ENCODE results near the gene FAM114A1.
A peak's percentile ranks its signal among the peaks of the same experiment; 100 is the strongest.
"Not testable (repeated sequence)": the region's sequence is repeated elsewhere in the genome, so short reads cannot be mapped to it uniquely, and the experiment has no call there.

FAM114A1 gene

DNA sequence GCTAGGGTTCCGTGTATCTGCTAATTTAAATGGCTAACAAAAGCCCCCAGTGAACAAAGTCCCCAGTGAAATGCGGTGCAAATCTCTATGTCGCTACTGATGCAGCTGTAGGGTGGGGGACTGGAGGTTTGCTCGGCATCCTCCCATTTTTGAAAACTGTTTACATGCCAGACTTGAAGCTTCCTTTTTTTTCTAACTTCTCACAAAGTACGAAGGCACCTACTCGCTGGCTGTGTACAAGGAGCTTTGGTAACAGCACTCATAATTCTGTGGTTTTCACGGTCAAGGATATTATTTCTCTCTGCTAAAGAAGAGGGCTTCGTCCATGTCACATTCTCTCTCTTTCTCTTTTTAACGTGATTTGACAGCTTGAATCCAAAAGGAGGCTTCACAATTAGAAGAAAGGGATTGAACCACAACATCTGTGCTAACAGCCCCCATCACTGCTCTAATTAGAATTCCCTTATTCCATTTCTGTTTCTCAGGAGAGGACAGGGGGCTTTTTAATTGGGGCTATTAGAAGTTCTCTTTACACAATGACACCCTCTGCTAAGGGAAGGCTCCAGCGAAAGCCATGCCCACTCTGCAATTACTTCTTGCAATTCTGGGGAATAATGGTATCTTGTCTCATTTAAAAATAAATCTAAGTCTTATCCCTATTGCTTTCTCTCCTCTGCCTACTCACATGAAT, 117.9 kb downstream of the FAM114A1 start:
- TF ChIP-seq, protein P1, sequence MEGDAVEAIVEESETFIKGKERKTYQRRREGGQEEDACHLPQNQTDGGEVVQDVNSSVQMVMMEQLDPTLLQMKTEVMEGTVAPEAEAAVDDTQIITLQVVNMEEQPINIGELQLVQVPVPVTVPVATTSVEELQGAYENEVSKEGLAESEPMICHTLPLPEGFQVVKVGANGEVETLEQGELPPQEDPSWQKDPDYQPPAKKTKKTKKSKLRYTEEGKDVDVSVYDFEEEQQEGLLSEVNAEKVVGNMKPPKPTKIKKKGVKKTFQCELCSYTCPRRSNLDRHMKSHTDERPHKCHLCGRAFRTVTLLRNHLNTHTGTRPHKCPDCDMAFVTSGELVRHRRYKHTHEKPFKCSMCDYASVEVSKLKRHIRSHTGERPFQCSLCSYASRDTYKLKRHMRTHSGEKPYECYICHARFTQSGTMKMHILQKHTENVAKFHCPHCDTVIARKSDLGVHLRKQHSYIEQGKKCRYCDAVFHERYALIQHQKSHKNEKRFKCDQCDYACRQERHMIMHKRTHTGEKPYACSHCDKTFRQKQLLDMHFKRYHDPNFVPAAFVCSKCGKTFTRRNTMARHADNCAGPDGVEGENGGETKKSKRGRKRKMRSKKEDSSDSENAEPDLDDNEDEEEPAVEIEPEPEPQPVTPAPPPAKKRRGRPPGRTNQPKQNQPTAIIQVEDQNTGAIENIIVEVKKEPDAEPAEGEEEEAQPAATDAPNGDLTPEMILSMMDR (IDR thresholded peaks at IDR 0.05; ENCODE audit: control insufficient read depth, insufficient read depth, low read depth, low read length, missing control alignments), result no peak
- DNase-seq (ENCODE audit: low read depth), result no peak
- H3K4me3 ChIP-seq (ENCODE audit: control insufficient read depth, low read depth, low read length), result no peak overlapping the region

DNA sequence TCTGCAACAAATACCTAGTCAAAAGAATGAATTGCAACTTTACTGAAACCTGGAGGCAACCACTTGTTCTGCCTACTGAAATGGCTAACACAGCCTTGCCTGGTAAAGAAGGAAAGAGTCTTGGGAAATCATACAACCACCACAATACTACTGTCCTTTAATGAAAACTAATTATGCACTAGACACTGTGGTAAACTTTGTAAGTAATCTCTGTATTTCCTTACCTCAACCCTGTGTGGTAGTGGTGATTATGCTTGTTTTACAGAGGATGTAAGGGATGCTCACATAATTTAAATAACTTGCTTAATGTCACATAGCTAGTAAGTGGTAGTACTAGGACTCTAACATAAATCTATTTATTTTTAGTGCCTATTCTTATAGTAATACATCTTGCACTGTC, 119.9 kb downstream of the FAM114A1 start:
- no peak for DNase-seq (ENCODE audit: low read depth)
- H3K4me3 ChIP-seq (ENCODE audit: control insufficient read depth, low read depth, low read length), result no peak overlapping the region
- TF ChIP-seq, protein P1 (IDR thresholded peaks at IDR 0.05; ENCODE audit: control insufficient read depth, insufficient read depth, low read depth, low read length, missing control alignments), result no peak

DNA sequence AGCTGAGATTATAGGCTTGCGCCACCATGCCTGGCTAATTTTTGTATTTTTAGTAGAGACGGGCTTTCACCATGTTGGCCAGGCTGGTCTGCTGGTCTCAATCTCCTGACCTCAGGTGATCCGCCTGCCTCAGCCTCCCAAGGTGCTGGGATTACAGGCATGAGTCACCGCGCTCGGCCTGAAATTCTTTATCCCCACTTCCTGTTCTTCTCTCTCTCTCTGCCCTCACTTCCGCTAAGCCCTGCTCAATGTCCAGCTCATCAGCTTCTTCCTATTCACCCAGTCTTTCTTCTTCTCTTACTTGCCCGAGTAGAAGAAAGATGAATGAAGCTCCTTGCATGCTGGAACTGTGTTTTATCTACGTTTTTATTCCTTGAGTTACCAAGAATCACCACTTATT, 120.7 kb downstream of the FAM114A1 start:
- H3K4me3 ChIP-seq (ENCODE audit: control insufficient read depth, low read depth, low read length); DNase-seq (ENCODE audit: low read depth): not testable (repeated sequence)

DNA sequence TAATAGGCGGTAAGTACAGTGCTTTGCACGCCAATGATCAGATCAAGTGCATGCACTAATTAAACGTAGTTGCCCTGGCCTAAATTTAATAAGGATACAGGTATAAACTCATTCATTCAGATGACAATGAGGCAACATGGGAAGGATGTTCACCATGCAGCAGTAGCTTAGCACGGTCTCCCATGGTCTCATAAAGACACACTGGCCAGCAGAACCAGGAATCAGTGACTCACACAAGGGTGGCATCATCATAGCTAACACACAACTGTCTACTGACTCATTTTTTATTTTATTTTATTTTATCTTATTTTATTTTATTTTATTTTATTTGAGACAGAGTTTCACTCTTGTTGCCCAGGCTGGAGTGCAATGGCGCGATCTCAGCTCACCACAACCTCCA, 121.9 kb downstream of the FAM114A1 start:
- DNase-seq (ENCODE audit: low read depth), result peak; percentile 18
- TF ChIP-seq, protein P1 (IDR thresholded peaks at IDR 0.05; ENCODE audit: control insufficient read depth, insufficient read depth, low read depth, low read length, missing control alignments), result no peak
- H3K4me3 ChIP-seq (ENCODE audit: control insufficient read depth, low read depth, low read length), result no peak overlapping the region

DNA sequence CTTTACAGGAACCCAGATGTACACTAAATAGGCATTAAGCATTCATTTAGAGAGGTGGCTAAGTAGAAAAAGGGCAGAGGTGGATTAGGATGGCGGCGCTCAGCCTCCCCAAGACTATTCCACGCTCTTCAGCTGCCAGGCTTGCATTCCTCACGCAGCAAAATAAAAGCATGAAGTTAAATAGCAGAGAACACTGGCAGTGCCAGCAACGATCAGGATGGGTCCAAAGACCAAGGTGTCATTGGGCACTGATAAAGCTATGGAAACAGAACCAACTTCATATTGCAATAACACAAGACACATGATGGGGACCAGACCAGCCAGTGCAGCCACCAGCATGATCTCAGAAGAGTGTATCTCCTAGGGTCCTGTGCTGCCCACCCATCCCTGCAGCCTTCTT, 122.6 kb downstream of the FAM114A1 start:
- TF ChIP-seq, protein P1 (IDR thresholded peaks at IDR 0.05; ENCODE audit: control insufficient read depth, insufficient read depth, low read depth, low read length, missing control alignments), result no peak
- DNase-seq (ENCODE audit: low read depth), result no peak
- no peak overlapping the region for H3K4me3 ChIP-seq (ENCODE audit: control insufficient read depth, low read depth, low read length)

DNA sequence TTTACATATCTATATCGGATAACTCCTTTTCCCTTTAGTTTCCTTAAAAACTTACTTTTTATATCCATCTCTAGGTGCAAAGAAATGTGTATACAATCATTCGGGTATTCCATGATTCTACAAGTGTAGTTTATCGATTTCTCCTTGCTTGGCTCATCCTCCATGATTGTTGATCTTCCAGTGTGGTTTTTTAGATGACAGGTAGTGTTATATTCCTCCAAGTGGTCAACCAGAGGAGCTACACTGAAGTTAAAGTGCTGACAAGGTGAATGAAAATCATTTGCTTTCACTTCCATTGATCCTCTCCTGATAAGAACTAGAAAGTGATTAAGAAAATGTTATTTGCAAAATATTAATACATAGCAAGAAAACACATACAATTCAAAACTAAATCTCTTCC, 126.1 kb downstream of the FAM114A1 start:
- TF ChIP-seq, protein P1 (IDR thresholded peaks at IDR 0.05; ENCODE audit: control insufficient read depth, insufficient read depth, low read depth, low read length, missing control alignments), result peak; percentile 19
- DNase-seq (ENCODE audit: low read depth), result no peak
- H3K4me3 ChIP-seq (ENCODE audit: control insufficient read depth, low read depth, low read length), result no peak overlapping the region

DNA sequence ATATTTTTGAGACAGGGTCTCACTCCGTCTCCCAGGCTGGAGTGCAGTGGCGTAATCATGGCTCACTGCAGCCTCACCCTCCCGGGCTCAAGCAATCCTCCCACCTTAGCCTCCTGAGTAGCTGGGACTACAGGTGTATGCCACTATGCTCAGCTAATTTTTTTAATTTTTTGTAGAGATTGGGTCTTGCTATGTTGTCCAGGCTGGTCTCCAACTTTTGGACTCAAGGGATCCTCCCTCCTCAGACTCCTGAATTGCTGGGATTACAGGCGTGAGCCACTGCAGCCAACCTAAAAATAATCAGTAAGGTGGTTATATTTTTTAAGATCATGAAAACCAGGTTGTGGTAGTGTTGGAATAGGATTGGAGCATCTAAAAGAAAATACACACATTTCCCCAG, 126.5 kb downstream of the FAM114A1 start:
- no peak for DNase-seq (ENCODE audit: low read depth)
- H3K4me3 ChIP-seq (ENCODE audit: control insufficient read depth, low read depth, low read length), result no peak overlapping the region
- TF ChIP-seq, protein P1 (IDR thresholded peaks at IDR 0.05; ENCODE audit: control insufficient read depth, insufficient read depth, low read depth, low read length, missing control alignments), result no peak
